ENCODE results near the gene BEND3. TPM values are rescaled to one million over a fixed set of nuclear protein-coding genes. Genes with fewer than 3 reads are reported as not detected.
"Not testable (repeated sequence)": the region's sequence is repeated elsewhere in the genome, so short reads cannot be mapped to it uniquely, and the experiment has no call there.

BEND3 gene
- total RNA-seq, 4 donors from 2014 or later = 1.5 to 9.1 (median 3.4) TPM

DNA sequence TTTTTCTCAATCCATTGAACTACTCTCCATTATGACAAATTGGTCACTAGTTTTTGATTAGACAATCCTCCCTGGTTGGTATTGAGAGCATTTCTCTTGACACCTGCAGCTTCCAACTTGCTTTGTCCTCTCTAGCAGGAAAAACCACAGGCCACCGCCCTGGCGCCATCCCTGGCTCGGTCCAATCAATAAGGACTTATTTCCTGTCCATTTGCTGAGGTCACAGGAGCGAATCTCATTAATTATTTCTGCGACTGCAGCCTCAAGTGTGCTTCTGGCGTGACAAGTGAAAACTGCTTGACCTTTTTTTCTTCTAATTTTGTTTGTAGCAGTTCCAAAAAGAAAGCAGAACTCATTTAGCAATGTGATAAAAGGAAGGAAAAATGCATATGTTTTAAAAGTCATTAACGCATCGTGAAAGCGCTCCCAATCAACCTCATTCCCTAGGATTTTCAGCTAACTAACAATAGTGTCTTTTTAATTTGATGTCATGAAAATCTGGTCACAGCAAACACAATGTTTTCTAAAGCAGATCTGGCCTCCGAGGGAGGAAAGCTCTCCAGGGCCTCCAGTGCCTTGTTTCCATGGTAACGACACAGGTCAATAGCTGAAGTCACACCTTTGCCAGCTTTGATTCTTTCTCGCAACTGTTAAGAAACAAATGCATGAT is 39.0 kb upstream of the BEND3 start:
- Histone ChIP-seq H3K4me3 (no peak overlapping the region), H3K36me3 (no peaks in the 10 kb centered on the region), H3K27ac (no peak overlapping the region), H3K27me3 (no peaks in the 10 kb centered on the region), H3K9me3 (no peaks in the 10 kb centered on the region), H3K4me1 (no peaks in the 10 kb centered on the region)
- TF ChIP-seq, protein P1, sequence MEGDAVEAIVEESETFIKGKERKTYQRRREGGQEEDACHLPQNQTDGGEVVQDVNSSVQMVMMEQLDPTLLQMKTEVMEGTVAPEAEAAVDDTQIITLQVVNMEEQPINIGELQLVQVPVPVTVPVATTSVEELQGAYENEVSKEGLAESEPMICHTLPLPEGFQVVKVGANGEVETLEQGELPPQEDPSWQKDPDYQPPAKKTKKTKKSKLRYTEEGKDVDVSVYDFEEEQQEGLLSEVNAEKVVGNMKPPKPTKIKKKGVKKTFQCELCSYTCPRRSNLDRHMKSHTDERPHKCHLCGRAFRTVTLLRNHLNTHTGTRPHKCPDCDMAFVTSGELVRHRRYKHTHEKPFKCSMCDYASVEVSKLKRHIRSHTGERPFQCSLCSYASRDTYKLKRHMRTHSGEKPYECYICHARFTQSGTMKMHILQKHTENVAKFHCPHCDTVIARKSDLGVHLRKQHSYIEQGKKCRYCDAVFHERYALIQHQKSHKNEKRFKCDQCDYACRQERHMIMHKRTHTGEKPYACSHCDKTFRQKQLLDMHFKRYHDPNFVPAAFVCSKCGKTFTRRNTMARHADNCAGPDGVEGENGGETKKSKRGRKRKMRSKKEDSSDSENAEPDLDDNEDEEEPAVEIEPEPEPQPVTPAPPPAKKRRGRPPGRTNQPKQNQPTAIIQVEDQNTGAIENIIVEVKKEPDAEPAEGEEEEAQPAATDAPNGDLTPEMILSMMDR (IDR thresholded peaks at IDR 0.05) = no peak
- TF ChIP-seq POLR2A (IDR thresholded peaks at IDR 0.05) = no peak
- intact Hi-C loops (cut with DNase I; ENCODE audit: low total_unique reads) = no loop called here
- DNase-seq = no peak

- Histone ChIP-seq H3K27me3 (no peaks in the 10 kb centered on the region), H3K36me3 (no peaks in the 10 kb centered on the region), H3K9me3 (no peaks in the 10 kb centered on the region), H3K4me1 (no peaks in the 10 kb centered on the region), H3K4me3 (no peak overlapping the region), H3K27ac (no peak overlapping the region)
- DNase-seq = no peak
- TF ChIP-seq, protein P1 (IDR thresholded peaks at IDR 0.05) = no peak
- no peak for TF ChIP-seq POLR2A (IDR thresholded peaks at IDR 0.05)
- intact Hi-C loops (cut with DNase I; ENCODE audit: low total_unique reads) = no loop called here
These were observed 37.5 kb upstream of the BEND3 start for GRCh38 chr6:107152638-107153430.

GRCh38 chr6:107144666-107145065 is 29.4 kb upstream of the BEND3 start:
- Histone ChIP-seq H3K4me1 (no peaks in the 10 kb centered on the region), H3K9me3 (no peaks in the 10 kb centered on the region), H3K36me3 (no peaks in the 10 kb centered on the region), H3K4me3 (no peak overlapping the region), H3K27ac (no peak overlapping the region), H3K27me3 (no peaks in the 10 kb centered on the region)
- DNase-seq = no peak
- TF ChIP-seq, protein P1 (IDR thresholded peaks at IDR 0.05) = no peak
- TF ChIP-seq POLR2A (IDR thresholded peaks at IDR 0.05) = no peak
- intact Hi-C loops (cut with DNase I; ENCODE audit: low total_unique reads) = no loop called here

DNA sequence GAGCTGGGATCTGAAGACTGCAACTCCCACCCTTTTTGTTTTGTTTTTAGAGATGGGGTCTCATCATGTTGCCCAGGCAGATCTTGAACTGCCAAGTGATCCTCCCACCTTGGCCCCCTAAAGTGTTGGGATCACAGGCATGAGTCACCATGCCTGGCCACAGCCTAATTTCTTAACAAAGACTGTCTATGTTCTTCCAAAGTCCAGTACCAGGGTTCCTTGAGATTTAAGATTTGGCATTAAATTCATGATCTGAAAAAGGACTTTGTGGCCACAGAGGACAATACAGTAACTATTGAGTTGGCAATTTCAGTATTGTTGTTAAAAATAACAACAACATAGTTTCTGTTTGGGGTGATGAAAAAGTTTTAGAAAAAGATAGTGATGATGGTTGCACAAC is 28.7 kb upstream of the BEND3 start:
- Histone ChIP-seq H3K9me3 (no peaks in the 10 kb centered on the region), H3K4me1 (no peaks in the 10 kb centered on the region), H3K27me3 (no peaks in the 10 kb centered on the region), H3K27ac (no peak overlapping the region), H3K4me3 (no peak overlapping the region), H3K36me3 (no peaks in the 10 kb centered on the region)
- intact Hi-C loops (cut with DNase I; ENCODE audit: low total_unique reads) = no loop called here
- TF ChIP-seq POLR2A (IDR thresholded peaks at IDR 0.05) = no peak
- TF ChIP-seq, protein P1 (IDR thresholded peaks at IDR 0.05) = no peak
- no peak for DNase-seq

DNA sequence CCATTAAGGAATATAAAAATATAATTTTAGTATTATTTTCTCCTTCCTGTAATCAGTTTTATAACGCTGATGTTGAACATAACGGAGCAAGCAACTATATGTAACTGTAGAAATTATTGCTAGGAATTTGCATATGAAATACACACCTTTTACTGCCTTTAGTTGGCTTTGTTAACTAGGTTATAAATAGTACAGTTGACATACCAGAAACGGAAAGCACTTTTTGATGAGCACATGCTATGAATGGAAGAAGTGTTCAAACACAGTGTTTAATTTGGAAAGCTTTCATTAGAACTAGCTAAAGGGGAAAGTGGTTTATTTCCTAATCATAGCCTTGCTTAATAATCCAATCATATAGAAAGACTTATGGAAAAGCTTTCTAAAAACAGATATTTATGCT is 25.3 kb upstream of the BEND3 start:
- intact Hi-C loops (cut with DNase I; ENCODE audit: low total_unique reads) = no loop called here
- no peak overlapping the region for H3K27ac ChIP-seq
- H3K27me3 ChIP-seq = no peaks in the 10 kb centered on the region
- no peaks in the 10 kb centered on the region for H3K36me3 ChIP-seq
- DNase-seq = no peak
- H3K9me3 ChIP-seq = no peaks in the 10 kb centered on the region
- H3K4me1 ChIP-seq = no peaks in the 10 kb centered on the region
- H3K4me3 ChIP-seq = no peak overlapping the region
- TF ChIP-seq, protein P1 (IDR thresholded peaks at IDR 0.05) = no peak
- no peak for TF ChIP-seq POLR2A (IDR thresholded peaks at IDR 0.05)

GRCh38 chr6:107136324-107136723 is 21.0 kb upstream of the BEND3 start:
- H3K4me1 ChIP-seq; DNase-seq; H3K9me3 ChIP-seq; H3K4me3 ChIP-seq; H3K27ac ChIP-seq; H3K36me3 ChIP-seq; H3K27me3 ChIP-seq; intact Hi-C loops (cut with DNase I; ENCODE audit: low total_unique reads): not testable (repeated sequence)

GRCh38 chr6:107135048-107135680 is 19.8 kb upstream of the BEND3 start:
- H3K27ac ChIP-seq; H3K4me3 ChIP-seq; DNase-seq; H3K4me1 ChIP-seq; H3K27me3 ChIP-seq; intact Hi-C loops (cut with DNase I; ENCODE audit: low total_unique reads); H3K9me3 ChIP-seq; H3K36me3 ChIP-seq: not testable (repeated sequence)
